BJ (cell line): ENCODE results near the gene MSH3. TPM values are rescaled to one million over a fixed set of nuclear protein-coding genes. Genes with fewer than 3 reads are reported as not detected.

Experiments used
- CTCF ChIA-PET: fragments of 350-600 bp; formaldehyde crosslinking; extraction: SDS; loops from one replicate; lab custom pipeline; 2021; ENCODE audit warnings: antibody characterized with exemption, inconsistent platforms; lab: Yijun Ruan, JAX
- POLR2A ChIA-PET: fragments of 300-600 bp; sonication (Branson Sonifier 250); formaldehyde crosslinking; extraction: SDS; loops from one replicate; lab custom pipeline; 2021; ENCODE audit warnings: antibody characterized with exemption; lab: Charles Lee
- DNase-seq: peaks from one replicate; pipeline ENCODE4 v3.0.0-alpha.2; 2011; ENCODE audit warnings: low read depth
- H3K27me3 ChIP-seq: 2 replicates; pipeline ENCODE4 v1.6.0; 2011; ENCODE audit warnings: low read length; ENCODE audit not compliant: control insufficient read depth, insufficient read depth
- H3K36me3 ChIP-seq: 2 replicates; pipeline ENCODE4 v1.5.1; 2011; ENCODE audit warnings: low read length; ENCODE audit not compliant: control insufficient read depth, insufficient read depth
- H3K4me3 ChIP-seq: 2 replicates; pipeline ENCODE4 v1.5.1; 2011; ENCODE audit warnings: low read depth, mild to moderate bottlenecking, control low read depth, low read length
- CTCF ChIP-seq: IDR thresholded peaks from 2 replicates; pipeline ENCODE4 v1.5.1; 2011; ENCODE audit warnings: low read depth, mild to moderate bottlenecking, control low read depth, inconsistent platforms, low read length, moderate library complexity; ENCODE audit not compliant: insufficient read depth
- polyA plus RNA-seq: library from polyadenylated mRNA; depleted of rRNA; stranded (reverse); fragments of >200 nt; gene quantifications from 2 replicates; pipeline ENCODE4 v1.2.3, GENCODE V29; 2011; rRNA removed
- small RNA-seq: library from RNA; depleted of rRNA; stranded (forward); fragments of <200 nt; gene quantifications from one replicate; pipeline ENCODE3, GENCODE V24; 2012; ENCODE audit warnings: low replicate concordance, low read depth; ENCODE audit not compliant: insufficient read length

The MSH3 gene
- polyA plus RNA-seq, 1 experiment = 4.0 TPM

GRCh38 chr5:80919678-80920196 is 265.3 kb downstream of the MSH3 start:
- ChIA-PET CTCF (interaction anchor here (0.6 kb wide), 2 partner anchors 52 to 67 kb away, joined by 3 read pairs; no protein-coding TSS in a partner anchor), POLR2A (no interaction called here)
- TF ChIP-seq CTCF = no peak
- Histone ChIP-seq H3K36me3 (no peaks in the 10 kb centered on the region), H3K27me3 (no peaks in the 10 kb centered on the region), H3K4me3 (no peak overlapping the region)
- no peak for DNase-seq

- Histone ChIP-seq H3K4me3 (no peak overlapping the region), H3K36me3 (no peaks in the 10 kb centered on the region), H3K27me3 (no peaks in the 10 kb centered on the region)
- CTCF ChIA-PET = no interaction called here
- no peak for DNase-seq
- POLR2A ChIA-PET = no interaction called here
- no peak for TF ChIP-seq CTCF
Measured at GRCh38 chr5:80920333-80920732, 265.9 kb downstream of the MSH3 start.

- ChIA-PET CTCF (no interaction called here), POLR2A (no interaction called here)
- DNase-seq = no peak
- no peak for TF ChIP-seq CTCF
- no peaks in the 10 kb centered on the region for H3K27me3 ChIP-seq
- no peak overlapping the region for H3K4me3 ChIP-seq
- no peaks in the 10 kb centered on the region for H3K36me3 ChIP-seq
Measured at GRCh38 chr5:80921026-80921425, 266.6 kb downstream of the MSH3 start.

GRCh38 chr5:80925931-80926330 is 271.5 kb downstream of the MSH3 start:
- H3K27me3 ChIP-seq = no peaks in the 10 kb centered on the region
- TF ChIP-seq CTCF = no peak
- CTCF ChIA-PET = no interaction called here

More at GRCh38 chr5:80925931-80926330, 271.5 kb downstream of the MSH3 start:
- DNase-seq = no peak
- H3K36me3 ChIP-seq = no peaks in the 10 kb centered on the region
- POLR2A ChIA-PET = no interaction called here
- H3K4me3 ChIP-seq = no peak overlapping the region

Small RNA genes lying within 50 kb of the gene (small RNA-seq; reads per million reads assigned to genes)
- not detected for gene MTRNR2L2

Other genes with a start within 250 kb of the MSH3 start
- gene ZFYVE16, start 246.6 kb upstream of the MSH3 start, polyA plus RNA-seq = 4.9 and 10.1 TPM in 2 replicates
- gene FAM151B, start 166.6 kb upstream of the MSH3 start, polyA plus RNA-seq = 2.6 and 3.5 TPM in 2 replicates
- gene ANKRD34B, start 84.4 kb upstream of the MSH3 start, polyA plus RNA-seq = not detected in 2 replicates
- gene DHFR, start 331 bp downstream of the MSH3 start, polyA plus RNA-seq = 15.7 and 20.4 TPM in 2 replicates